GM18867 (cell line): ENCODE results near the gene CCNDBP1.

Source experiments
- ATAC-seq: cut with Tn5 transposase; IDR thresholded peaks from one replicate; pipeline ENCODE4 v1.9.1; 2021; ENCODE audit warnings: mild to moderate bottlenecking, moderate library complexity; ENCODE audit not compliant: unreplicated experiment

Gene CCNDBP1

DNA sequence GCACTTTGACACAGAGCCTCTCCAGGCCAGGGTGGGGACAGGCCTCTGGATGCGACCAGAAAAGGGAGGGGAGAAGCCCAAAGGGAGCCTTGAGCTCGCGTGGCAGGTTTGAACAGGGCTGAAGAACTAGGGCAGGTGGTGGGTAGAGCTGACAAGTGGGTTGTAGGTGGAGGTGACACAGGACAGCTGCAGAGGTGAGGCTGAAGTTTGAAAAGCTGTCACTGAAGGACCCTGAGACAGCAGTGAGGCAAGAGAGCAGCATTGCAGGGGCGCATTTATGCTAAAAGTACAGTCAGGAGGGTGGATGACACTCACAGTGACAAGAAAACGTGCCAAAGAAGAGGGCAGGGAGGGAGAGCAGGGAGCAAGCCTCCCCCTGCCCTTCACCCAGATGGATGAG, 57.4 kb downstream of the CCNDBP1 start:
- no peak for ATAC-seq

DNA sequence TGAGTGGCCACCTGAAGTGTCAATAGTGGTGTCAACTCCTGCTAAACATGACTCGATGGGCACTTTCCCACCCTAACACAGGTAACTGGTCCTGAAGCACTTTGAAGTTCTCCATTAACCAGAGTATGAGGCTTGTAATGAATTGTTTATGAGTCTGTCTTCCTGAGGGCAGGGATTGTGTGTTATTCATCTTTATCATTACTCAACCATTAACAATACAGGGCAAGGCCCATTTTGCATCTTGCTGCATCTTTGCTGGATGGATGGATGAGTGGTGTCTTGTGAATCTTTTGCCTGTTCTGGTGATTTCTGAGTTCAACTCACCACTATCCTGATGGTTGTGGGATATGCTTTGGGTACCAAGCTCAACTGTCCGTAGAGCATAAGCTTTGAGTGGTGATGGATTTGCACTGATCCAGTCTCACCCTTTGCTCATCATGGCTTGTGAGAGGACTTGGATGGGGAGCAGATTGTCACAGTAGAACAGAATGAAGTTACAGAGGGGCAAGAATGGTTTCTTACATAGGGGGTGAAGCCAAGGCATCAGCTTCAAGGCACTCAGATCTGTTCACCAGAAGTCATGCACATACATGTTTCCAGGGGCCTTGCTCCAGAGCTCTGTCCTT, 57.9 kb downstream of the CCNDBP1 start:
- no peak for ATAC-seq

DNA sequence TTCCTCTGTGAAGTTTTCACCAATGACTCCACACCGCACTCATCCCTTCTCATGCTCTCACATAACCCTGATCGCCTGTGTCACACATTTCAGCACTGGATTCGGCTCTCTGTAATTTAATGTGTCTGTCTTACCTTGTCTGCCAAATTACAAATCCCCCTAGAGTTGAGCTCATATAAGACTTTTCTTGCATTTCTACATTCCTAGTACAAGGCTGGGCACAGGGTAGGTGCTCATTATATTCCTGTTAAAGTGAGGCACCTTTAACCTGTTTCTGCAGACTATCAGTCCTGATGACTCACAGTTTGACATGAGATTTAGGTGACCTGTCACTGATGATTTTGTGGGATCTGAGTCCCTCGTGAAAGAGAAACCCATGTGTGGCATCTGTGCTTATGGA, 58.9 kb downstream of the CCNDBP1 start:
- no peak for ATAC-seq

DNA sequence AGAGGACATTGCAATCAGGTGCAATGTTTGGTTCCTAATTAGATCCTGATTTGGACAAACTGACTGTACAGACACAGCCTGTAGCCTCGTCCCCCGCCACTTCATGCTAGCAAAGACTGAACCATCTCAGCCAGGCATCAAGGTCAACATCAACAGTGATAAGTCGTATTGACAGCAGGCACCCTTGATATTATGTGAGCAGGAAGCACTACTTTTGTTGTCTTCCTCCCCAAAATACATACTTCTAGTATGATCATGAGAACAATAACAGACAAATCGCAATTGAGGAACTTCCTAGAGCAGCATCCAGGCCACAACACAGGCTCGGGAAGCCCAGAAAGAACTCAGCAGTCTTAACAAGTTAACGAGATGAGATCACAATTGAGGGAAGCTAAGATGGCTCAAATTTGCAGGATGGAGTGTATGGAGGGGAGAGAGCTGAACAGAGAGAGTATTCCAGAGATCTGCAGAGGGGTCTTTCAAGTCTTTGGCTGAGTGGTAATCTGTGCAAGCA, 61.1 kb downstream of the CCNDBP1 start:
- no peak for ATAC-seq
